ENCODE data around the gene DNAH12.

GRCh38 chr3:57350271-57350670, 193.9 kb downstream of the DNAH12 start:
- TF ChIP-seq CTCF (IDR thresholded peaks at IDR 0.05 in 4 of 5, conservative IDR thresholded peaks at IDR 0.05 in 1 of 5) (no peak), POLR2A (IDR thresholded peaks at IDR 0.05) (no peak)
